ENCODE data around the gene SIRT2. TPM values are rescaled to one million over a fixed set of nuclear protein-coding genes. Genes with fewer than 3 reads are reported as not detected.

The SIRT2 gene
- polyA plus RNA-seq, 1 donor from 2014 or later = 102 TPM

Other genes starting within 250 kb of the SIRT2 start
- not detected in 2 replicates for gene CAPN12, start 155.1 kb downstream of the SIRT2 start, polyA plus RNA-seq
- gene LGALS7, start 126.1 kb downstream of the SIRT2 start, polyA plus RNA-seq = not detected in 2 replicates
- gene LGALS7B, start 110.4 kb downstream of the SIRT2 start, polyA plus RNA-seq = not detected in 2 replicates
- gene LGALS4, start 86.7 kb downstream of the SIRT2 start, polyA plus RNA-seq = 1.2 and 1.3 TPM in 2 replicates
- 38.4 and 42.2 TPM in 2 replicates for gene ECH1, start 67.8 kb downstream of the SIRT2 start, polyA plus RNA-seq
- 315 and 331 TPM in 2 replicates for gene HNRNPL, start 49.6 kb downstream of the SIRT2 start, polyA plus RNA-seq
- gene RINL, start 21.3 kb downstream of the SIRT2 start, polyA plus RNA-seq = 0.66 and 0.77 TPM in 2 replicates
- gene NFKBIB, start 351 bp upstream of the SIRT2 start, polyA plus RNA-seq = 11.9 and 21.4 TPM in 2 replicates
- gene CCER2, start 12.6 kb upstream of the SIRT2 start, polyA plus RNA-seq = 2.3 and 2.5 TPM in 2 replicates
- 14.6 and 19.4 TPM in 2 replicates for gene SARS2, start 31.1 kb upstream of the SIRT2 start, polyA plus RNA-seq
- gene MRPS12, start 31.3 kb upstream of the SIRT2 start, polyA plus RNA-seq = 30.0 and 40.3 TPM in 2 replicates
- gene FBXO17, start 76.1 kb upstream of the SIRT2 start, polyA plus RNA-seq = not detected in 2 replicates
- 2.7 and 6.2 TPM in 2 replicates for gene FBXO27, start 132.9 kb upstream of the SIRT2 start, polyA plus RNA-seq
- gene ACP7, start 184.8 kb upstream of the SIRT2 start, polyA plus RNA-seq = not detected in 2 replicates
- 5.4 and 7.2 TPM in 2 replicates for gene PAK4, start 226.2 kb upstream of the SIRT2 start, polyA plus RNA-seq